ENCODE measurements around the gene CSTPP1.

DNA sequence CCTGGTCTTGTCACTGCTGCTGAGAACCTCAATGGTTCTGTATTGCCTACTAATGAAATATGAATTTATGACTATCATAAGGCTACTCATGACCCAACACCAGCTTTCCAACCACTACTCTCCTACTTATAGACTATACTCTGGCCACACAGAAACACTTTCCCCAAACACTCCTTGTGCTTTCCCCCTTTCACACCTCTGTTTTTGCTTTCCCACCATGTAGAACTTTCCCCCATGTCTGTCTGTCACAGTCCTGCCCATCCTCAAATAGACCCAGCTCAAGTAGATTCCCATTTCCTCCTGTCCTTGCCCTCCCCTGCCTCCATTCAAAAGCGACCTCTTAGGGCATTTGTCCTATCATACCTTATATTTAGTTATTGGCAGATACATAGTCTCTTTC lies 134.2 kb downstream of the CSTPP1 start:
- TF ChIP-seq POLR2A (IDR thresholded peaks at IDR 0.05), result no peak
- TF ChIP-seq, protein P1, sequence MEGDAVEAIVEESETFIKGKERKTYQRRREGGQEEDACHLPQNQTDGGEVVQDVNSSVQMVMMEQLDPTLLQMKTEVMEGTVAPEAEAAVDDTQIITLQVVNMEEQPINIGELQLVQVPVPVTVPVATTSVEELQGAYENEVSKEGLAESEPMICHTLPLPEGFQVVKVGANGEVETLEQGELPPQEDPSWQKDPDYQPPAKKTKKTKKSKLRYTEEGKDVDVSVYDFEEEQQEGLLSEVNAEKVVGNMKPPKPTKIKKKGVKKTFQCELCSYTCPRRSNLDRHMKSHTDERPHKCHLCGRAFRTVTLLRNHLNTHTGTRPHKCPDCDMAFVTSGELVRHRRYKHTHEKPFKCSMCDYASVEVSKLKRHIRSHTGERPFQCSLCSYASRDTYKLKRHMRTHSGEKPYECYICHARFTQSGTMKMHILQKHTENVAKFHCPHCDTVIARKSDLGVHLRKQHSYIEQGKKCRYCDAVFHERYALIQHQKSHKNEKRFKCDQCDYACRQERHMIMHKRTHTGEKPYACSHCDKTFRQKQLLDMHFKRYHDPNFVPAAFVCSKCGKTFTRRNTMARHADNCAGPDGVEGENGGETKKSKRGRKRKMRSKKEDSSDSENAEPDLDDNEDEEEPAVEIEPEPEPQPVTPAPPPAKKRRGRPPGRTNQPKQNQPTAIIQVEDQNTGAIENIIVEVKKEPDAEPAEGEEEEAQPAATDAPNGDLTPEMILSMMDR (IDR thresholded peaks at IDR 0.05), result no peak

Measured in right lobe of liver (tissue), 4 donors.